ENCODE measurements around the gene LSAMP.

LSAMP gene

DNA sequence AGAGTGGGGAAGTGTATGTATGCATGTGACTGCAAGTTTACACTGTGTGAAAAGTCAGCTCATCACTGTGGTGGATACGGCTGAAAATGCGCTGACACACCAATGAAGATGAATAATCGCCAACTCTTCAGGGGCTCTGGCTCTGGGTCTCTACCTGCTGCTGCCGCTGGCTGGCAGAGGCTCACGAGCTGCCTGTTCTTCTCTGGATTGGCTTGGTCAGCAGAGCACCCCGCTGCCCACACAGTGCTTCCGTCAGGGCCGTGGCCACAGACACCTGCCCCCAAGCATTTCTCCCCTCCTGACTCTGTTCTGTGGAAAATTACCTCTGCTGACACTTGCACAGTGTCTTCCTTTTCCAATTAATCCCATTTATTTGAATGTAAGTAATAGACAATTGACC is 606.5 kb downstream of the LSAMP start:
- Histone ChIP-seq H3K36me3 (ENCODE audit: insufficient read depth, low read length) (peaks cover 3% of the 10 kb centered on the region; the same call in 1 of the 2 replicates), H3K9me3 (ENCODE audit: control insufficient read depth, insufficient read depth, low read length) (no peaks in the 10 kb centered on the region), H3K4me1 (ENCODE audit: insufficient read depth, low read length) (peaks cover 3% of the 10 kb centered on the region; the same call in 1 of the 2 replicates), H3K9ac (ENCODE audit: low read depth, low read length) (no peak overlapping the region)

DNA sequence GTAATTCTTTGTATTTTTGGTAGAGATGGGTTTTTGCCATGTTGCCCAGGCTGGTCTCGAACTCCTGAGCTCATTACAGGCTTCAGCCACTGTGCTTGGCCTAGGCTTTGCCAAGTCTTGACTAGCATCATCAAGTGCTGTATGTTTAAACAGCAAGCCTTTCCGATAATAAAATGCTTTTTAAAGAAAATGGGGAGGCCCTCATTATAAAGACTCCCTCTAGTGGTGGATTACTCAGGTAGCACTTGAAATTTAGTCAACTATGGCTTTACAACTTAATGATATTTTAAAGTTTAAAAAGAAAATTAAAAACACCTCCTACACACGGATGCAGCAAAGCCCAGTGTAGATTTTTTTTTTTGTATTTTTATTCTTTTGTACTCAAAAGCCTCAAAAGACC is 608.3 kb downstream of the LSAMP start:
- Histone ChIP-seq H3K9ac (ENCODE audit: low read depth, low read length) (no peak overlapping the region), H3K36me3 (ENCODE audit: insufficient read depth, low read length) (peaks cover under 1% of the 10 kb centered on the region; the same call in 1 of the 2 replicates), H3K4me1 (ENCODE audit: insufficient read depth, low read length) (peaks cover 5% of the 10 kb centered on the region; the same call in 1 of the 2 replicates), H3K9me3 (ENCODE audit: control insufficient read depth, insufficient read depth, low read length) (no peaks in the 10 kb centered on the region)

DNA sequence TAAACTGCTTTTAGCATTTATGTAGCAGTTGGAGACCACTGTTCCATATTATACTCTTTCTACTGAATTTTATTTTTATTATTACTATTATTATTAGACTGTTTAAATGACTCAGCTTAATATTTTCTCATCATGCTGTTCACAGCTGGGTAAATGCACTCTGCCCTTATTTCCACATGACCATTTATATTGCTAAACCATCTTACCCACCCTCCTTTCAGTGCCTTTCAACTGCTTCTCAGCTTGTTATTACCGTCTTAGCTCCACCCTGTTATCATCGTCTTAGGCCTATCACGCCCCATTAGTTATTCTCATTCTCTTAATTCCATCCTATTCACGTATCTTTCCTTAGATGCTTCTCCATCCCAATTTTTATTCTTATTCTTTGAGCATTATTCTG is 609.3 kb downstream of the LSAMP start:
- Histone ChIP-seq H3K36me3 (ENCODE audit: insufficient read depth, low read length) (no peaks in the 10 kb centered on the region), H3K9me3 (ENCODE audit: control insufficient read depth, insufficient read depth, low read length) (no peaks in the 10 kb centered on the region), H3K4me1 (ENCODE audit: insufficient read depth, low read length) (peaks cover 9% of the 10 kb centered on the region), H3K9ac (ENCODE audit: low read depth, low read length) (no peak overlapping the region)

DNA sequence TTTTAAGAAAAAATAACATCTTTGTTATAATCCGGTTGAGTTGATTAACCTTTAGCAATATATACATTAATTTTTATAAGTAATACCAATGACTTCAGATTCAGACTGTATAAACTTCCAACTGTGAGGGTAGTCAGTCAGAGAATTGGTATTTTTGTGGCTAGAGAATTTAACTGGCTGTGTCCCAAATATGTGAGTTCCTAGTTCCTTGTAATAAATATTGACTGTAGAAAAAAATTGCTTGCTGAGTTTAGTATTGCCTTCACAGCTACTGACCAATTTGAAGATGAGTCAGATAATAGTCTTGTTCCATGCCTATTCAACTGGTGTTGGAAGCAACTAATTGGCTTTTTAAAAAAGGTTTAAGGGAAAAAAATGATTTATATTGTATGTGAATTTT is 611.2 kb downstream of the LSAMP start:
- H3K4me1 ChIP-seq (ENCODE audit: insufficient read depth, low read length), result peaks cover 9% of the 10 kb centered on the region
- H3K9ac ChIP-seq (ENCODE audit: low read depth, low read length), result no peak overlapping the region
- H3K36me3 ChIP-seq (ENCODE audit: insufficient read depth, low read length), result no peaks in the 10 kb centered on the region
- no peaks in the 10 kb centered on the region for H3K9me3 ChIP-seq (ENCODE audit: control insufficient read depth, insufficient read depth, low read length)

DNA sequence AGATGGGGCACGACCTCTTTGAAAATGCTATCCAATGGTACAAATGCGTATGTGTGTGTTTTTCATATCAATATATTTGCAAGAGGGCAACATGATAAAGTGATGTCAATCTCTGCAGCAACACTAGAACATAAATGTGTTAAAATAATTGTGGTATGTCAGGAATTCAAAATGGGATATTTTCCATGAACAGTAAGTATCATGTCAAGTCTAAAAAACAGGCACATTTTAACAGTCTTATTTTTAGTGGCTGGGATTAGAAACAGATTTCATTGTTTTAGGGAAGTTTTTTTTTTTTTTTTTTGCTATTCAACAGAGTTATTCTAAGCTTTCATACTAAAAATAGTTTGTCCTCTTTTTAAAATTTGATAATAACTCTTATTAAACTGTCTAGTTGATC is 612.2 kb downstream of the LSAMP start:
- H3K9ac ChIP-seq (ENCODE audit: low read depth, low read length), result no peak overlapping the region
- peaks cover 6% of the 10 kb centered on the region for H3K4me1 ChIP-seq (ENCODE audit: insufficient read depth, low read length)
- no peaks in the 10 kb centered on the region for H3K36me3 ChIP-seq (ENCODE audit: insufficient read depth, low read length)
- no peaks in the 10 kb centered on the region for H3K9me3 ChIP-seq (ENCODE audit: control insufficient read depth, insufficient read depth, low read length)

DNA sequence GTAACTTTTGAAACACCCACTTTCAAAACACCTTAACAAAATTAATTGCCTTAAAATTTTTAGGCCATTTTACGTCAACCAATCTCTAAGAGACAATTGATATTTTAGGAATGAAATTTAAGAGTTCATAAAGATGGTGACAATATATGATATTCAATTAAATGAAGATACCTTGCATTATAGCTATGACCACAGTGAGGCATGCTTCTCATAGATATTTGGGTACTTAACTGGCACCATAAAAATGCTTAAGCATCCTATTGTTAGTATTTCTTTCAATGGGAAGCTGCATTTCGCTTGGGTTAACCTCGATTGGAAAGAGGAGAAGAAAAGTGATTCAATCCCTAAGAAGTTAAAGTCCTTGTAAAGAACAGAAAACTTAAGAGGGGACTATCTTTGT is 613.0 kb downstream of the LSAMP start:
- Histone ChIP-seq H3K36me3 (ENCODE audit: insufficient read depth, low read length) (no peaks in the 10 kb centered on the region), H3K4me1 (ENCODE audit: insufficient read depth, low read length) (peaks cover 6% of the 10 kb centered on the region), H3K9ac (ENCODE audit: low read depth, low read length) (no peak overlapping the region), H3K9me3 (ENCODE audit: control insufficient read depth, insufficient read depth, low read length) (no peaks in the 10 kb centered on the region)

DNA sequence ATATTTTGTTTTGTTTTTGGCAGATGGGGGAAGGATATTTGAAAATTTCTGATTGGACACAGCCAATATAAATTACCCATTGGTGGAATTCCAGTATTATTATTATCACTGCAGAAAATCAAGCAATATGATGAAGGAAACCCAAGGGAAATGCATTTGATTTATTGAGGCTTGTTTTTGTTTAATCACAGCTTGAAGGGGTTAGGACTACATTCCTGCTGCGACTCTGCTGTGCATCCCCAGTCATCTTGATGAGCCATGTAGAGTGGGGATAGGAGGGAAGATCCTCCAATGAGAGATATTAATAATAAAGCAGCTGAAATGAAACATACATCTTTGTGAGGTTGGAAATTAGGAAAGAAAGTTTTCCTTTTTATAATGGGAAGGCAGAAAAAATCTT is 613.4 kb downstream of the LSAMP start:
- Histone ChIP-seq H3K4me1 (ENCODE audit: insufficient read depth, low read length) (peaks cover 6% of the 10 kb centered on the region), H3K9me3 (ENCODE audit: control insufficient read depth, insufficient read depth, low read length) (no peaks in the 10 kb centered on the region), H3K9ac (ENCODE audit: low read depth, low read length) (no peak overlapping the region), H3K36me3 (ENCODE audit: insufficient read depth, low read length) (no peaks in the 10 kb centered on the region)

DNA sequence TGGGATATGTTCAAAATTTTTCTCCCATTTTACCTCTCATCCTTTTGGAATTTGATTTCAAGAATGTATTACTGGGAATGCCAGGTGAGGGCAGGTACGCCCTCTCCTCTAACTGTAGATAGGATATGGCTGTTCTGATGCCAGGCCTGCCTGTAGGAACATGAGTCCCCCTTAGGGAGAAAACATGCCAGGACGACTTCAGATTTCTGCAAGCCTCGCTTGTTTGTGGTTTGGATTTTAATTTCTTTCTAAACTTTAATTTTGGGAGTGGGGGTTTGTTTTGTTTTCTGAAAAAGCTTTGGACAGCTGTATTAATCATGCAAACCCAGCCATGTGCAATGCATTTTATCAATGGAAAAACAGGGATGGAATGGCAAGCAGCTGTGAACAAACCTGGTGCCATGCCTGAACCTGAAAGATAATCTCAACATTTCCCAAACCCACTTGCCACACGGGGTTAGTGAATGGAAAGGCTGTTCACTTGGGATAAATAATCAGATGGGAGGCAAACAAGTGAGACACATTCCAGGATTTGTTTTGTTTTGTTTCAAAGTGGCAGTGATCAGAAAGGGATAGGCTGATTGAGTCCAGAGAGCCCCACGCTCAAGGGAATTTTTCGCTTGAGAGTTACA is 614.4 kb downstream of the LSAMP start:
- Histone ChIP-seq H3K9me3 (ENCODE audit: control insufficient read depth, insufficient read depth, low read length) (no peaks in the 10 kb centered on the region), H3K4me1 (ENCODE audit: insufficient read depth, low read length) (peaks cover 6% of the 10 kb centered on the region), H3K9ac (ENCODE audit: low read depth, low read length) (no peak overlapping the region), H3K36me3 (ENCODE audit: insufficient read depth, low read length) (no peaks in the 10 kb centered on the region)

DNA sequence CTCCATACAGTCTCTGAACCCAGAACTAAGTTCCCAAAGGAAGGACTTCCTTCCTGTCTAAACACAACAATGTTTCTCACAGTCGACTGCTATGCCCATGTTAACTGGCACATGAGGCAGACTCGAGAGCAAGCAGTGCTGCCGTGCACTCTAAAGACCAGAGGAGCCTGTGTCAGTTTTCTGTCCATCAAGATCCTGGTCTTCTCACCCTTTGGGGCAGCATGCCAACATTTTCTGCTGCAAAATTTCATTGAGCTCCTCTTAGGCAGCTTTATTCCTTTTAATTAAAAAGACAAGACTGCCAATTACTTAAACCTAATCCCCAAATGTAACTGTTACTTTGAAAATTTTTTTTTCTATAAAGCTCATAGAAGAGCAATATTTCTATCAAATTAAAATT is 616.9 kb downstream of the LSAMP start:
- H3K4me1 ChIP-seq (ENCODE audit: insufficient read depth, low read length), result peaks cover 6% of the 10 kb centered on the region
- H3K9me3 ChIP-seq (ENCODE audit: control insufficient read depth, insufficient read depth, low read length), result no peaks in the 10 kb centered on the region
- H3K9ac ChIP-seq (ENCODE audit: low read depth, low read length), result no peak overlapping the region
- no peaks in the 10 kb centered on the region for H3K36me3 ChIP-seq (ENCODE audit: insufficient read depth, low read length)

DNA sequence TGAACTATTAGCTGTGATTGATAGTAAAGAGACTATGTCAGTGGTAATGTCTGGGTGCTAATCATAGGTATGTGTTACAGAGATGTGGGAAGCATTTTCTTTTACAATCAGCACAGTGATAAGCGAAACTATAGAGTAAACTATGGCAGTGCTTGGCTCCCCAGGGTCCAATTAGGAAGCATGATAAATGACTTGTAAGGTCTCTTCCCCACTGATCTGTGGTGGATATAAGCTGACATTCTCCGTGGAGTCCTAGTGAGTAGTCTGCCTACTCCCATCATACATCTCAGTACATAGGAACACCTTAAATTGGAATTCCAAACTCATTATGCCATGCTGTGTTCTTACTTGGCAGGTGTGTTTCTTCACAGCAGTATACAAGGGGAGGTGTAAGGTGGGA is 617.8 kb downstream of the LSAMP start:
- Histone ChIP-seq H3K9ac (ENCODE audit: low read depth, low read length) (no peak overlapping the region), H3K9me3 (ENCODE audit: control insufficient read depth, insufficient read depth, low read length) (no peaks in the 10 kb centered on the region), H3K36me3 (ENCODE audit: insufficient read depth, low read length) (no peaks in the 10 kb centered on the region), H3K4me1 (ENCODE audit: insufficient read depth, low read length) (peaks cover 6% of the 10 kb centered on the region)

DNA sequence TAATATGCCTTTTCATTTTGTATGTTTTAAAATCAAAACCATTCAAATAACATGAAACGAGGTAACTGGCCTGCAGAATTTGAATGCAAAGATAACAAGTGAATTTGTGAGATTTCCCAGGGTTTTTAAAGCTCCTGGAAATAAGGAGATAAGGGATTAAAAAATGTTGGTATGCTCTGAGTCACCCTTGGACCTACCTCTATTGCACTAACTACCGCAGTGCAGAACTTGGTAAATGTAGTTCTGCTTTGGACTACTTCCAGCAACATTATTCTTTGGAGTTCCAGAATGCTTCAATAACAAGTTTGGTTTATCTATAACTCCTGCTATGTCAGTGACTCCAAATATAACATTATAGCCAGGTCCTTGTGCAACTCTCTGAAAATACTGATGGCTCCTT is 620.2 kb downstream of the LSAMP start:
- no peak overlapping the region for H3K9ac ChIP-seq (ENCODE audit: low read depth, low read length)
- H3K4me1 ChIP-seq (ENCODE audit: insufficient read depth, low read length), result no peaks in the 10 kb centered on the region; the same call in 1 of the 2 replicates
- H3K36me3 ChIP-seq (ENCODE audit: insufficient read depth, low read length), result no peaks in the 10 kb centered on the region

DNA sequence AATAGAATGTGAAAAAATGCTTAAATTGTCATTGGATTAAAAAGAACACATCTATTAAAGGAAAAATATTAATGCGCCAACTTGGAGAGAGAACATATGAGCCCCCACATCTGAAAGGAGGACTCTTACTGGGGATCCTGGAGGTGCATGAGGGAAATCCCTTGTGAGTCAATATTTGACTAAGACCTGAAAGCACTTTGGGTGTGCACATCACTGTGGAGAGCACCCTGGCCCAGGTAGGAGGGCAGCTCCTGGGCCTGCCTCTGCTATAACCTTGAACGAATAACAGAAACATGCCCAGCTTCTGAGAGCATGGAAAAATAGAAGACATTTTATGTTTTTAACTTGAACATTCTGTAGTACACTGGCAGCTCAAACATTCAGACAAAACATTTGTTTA is 622.2 kb downstream of the LSAMP start:
- H3K36me3 ChIP-seq (ENCODE audit: insufficient read depth, low read length), result no peaks in the 10 kb centered on the region
- no peaks in the 10 kb centered on the region for H3K9me3 ChIP-seq (ENCODE audit: control insufficient read depth, insufficient read depth, low read length)
- no peak overlapping the region for H3K9ac ChIP-seq (ENCODE audit: low read depth, low read length)
- H3K4me1 ChIP-seq (ENCODE audit: insufficient read depth, low read length), result no peaks in the 10 kb centered on the region; the same call in 1 of the 2 replicates

More for the DNA sequence above, 620.2 kb downstream of the LSAMP start:
- H3K9me3 ChIP-seq (ENCODE audit: control insufficient read depth, insufficient read depth, low read length), result no peaks in the 10 kb centered on the region

DNA sequence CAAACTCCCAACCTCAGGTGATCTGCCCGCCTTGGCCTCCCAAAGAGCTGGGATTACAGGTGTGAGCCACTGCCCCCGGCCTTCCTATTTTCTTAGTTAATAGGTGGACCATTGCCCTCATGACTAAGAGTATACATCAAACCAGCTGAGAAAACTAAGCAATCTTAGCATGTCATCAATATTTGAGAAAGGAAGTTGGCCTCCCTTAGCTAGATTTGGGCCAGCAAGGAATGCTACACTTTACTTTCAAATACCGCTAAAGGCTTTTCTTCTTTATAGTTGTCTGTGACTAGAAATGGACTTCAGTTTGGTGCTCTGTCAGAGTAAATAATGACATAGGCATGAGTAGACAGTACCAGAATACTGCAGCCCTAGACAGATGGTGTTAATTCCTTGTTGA is 622.7 kb downstream of the LSAMP start:
- Histone ChIP-seq H3K36me3 (ENCODE audit: insufficient read depth, low read length) (no peaks in the 10 kb centered on the region), H3K9ac (ENCODE audit: low read depth, low read length) (no peak overlapping the region), H3K9me3 (ENCODE audit: control insufficient read depth, insufficient read depth, low read length) (no peaks in the 10 kb centered on the region), H3K4me1 (ENCODE audit: insufficient read depth, low read length) (no peaks in the 10 kb centered on the region; the same call in 1 of the 2 replicates)

DNA sequence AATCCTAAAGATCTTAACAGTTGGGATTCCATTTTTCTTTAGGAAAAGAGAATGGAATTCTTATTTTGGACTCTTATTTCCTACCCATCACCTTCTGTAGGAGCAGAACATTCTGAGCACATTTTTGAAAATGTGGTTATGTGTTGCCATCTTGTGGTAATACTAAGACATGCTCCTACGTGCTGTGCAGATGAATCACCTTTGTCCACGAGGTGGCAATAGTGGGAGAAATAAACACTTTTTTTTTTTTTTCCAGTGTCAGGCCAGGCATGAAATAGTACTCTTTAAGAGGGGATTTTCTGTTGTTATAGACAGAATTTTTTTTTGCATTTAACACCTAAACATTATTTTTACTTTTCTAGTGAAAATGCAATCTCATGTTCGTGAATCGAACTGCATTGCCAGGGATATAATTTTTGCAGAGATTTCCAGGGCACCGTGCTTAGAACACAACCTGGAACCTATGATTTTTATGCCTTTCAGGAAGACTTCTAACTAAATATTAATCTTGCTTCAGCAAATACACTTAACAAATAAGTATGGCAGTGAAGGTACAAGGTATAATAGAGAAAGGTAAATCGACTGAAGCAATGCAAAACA is 625.4 kb downstream of the LSAMP start:
- Histone ChIP-seq H3K4me1 (ENCODE audit: insufficient read depth, low read length) (no peaks in the 10 kb centered on the region), H3K9ac (ENCODE audit: low read depth, low read length) (no peak overlapping the region), H3K36me3 (ENCODE audit: insufficient read depth, low read length) (no peaks in the 10 kb centered on the region), H3K9me3 (ENCODE audit: control insufficient read depth, insufficient read depth, low read length) (no peaks in the 10 kb centered on the region)

DNA sequence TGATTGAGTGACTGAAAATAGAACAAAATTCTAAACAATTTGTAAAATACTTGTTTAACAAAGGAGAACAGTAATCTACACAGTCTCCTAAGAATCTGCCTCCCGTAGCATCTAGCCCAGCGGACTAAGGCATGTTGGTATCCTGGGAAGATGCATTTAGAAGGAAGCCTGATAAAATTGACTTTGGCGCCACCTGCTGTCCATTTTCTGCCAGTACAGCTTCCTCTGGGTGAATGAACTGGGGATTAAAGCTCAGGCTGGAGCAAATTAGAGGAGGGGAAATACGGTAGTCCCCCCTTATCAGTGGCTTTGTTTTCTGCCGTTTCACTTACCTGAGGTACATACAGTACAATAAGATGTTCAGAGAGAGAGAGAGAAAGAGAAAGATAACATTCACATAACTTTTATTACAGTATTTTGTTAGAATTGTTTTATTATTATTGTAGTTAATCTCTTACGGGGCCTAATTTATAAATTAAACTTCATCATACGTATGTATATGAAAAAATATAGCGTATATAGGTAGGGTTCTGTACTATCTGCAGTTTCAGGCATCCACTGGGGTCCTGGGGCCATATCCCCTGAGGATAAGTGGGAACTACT is 630.4 kb downstream of the LSAMP start:
- Histone ChIP-seq H3K9me3 (ENCODE audit: control insufficient read depth, insufficient read depth, low read length) (no peaks in the 10 kb centered on the region), H3K36me3 (ENCODE audit: insufficient read depth, low read length) (no peaks in the 10 kb centered on the region), H3K4me1 (ENCODE audit: insufficient read depth, low read length) (peaks cover 6% of the 10 kb centered on the region; the same call in 1 of the 2 replicates), H3K9ac (ENCODE audit: low read depth, low read length) (no peak overlapping the region)

Measured in ES-I3 (cell line).